Ishikawa (cell line): ENCODE measurements around the gene PTH2.
A peak's percentile ranks its signal among the peaks of the same experiment; 100 is the strongest.

Experiments used
- CEBPB ChIP-seq: IDR thresholded peaks from 2 replicates; pipeline ENCODE4 v1.6.1; 2012
- CREB1 ChIP-seq: IDR thresholded peaks from 2 replicates; pipeline ENCODE4 v1.6.1; 2012; ENCODE audit warnings: low read depth
- EP300 ChIP-seq: IDR thresholded peaks from 2 replicates; pipeline ENCODE4 v1.6.1; 2012; ENCODE audit warnings: borderline replicate concordance
- FOXM1 ChIP-seq: IDR thresholded peaks from 2 replicates; pipeline ENCODE4 v1.6.1; 2012; ENCODE audit warnings: low read depth, borderline replicate concordance
- MAX ChIP-seq: IDR thresholded peaks from 2 replicates; pipeline ENCODE4 v1.6.1; 2012
- NFIC ChIP-seq: IDR thresholded peaks from 2 replicates; pipeline ENCODE4 v1.6.1; 2012
- RAD21 ChIP-seq: IDR thresholded peaks from 2 replicates; pipeline ENCODE4 v1.6.1; 2012; ENCODE audit warnings: low read depth
- REST ChIP-seq: IDR thresholded peaks from 2 replicates; pipeline ENCODE4 v1.6.1; 2012; ENCODE audit warnings: low read depth, mild to moderate bottlenecking
- TAF1 ChIP-seq: IDR thresholded peaks from 2 replicates; pipeline ENCODE4 v1.6.1; 2012; ENCODE audit warnings: low read depth, mild to moderate bottlenecking
- TCF12 ChIP-seq: IDR thresholded peaks from 2 replicates; pipeline ENCODE4 v1.6.1; 2012; ENCODE audit warnings: low read depth
- TEAD4 ChIP-seq: IDR thresholded peaks from 2 replicates; pipeline ENCODE4 v1.6.1; 2012
- USF1 ChIP-seq: IDR thresholded peaks from 2 replicates; pipeline ENCODE4 v1.6.1; 2012
- ZBTB7A ChIP-seq: IDR thresholded peaks from 2 replicates; pipeline ENCODE4 v1.6.1; 2012; ENCODE audit warnings: low read depth

The PTH2 gene

GRCh38 chr19:49418511-49418910 lies 4.7 kb downstream of the PTH2 start:
- no peak for TF ChIP-seq FOXM1
- no peak for TF ChIP-seq USF1
- no peak for TF ChIP-seq REST

- no peak for TF ChIP-seq ZBTB7A
- 0 out of 2 replicates have a peak, but pooled peaks have one; percentile 21 for TF ChIP-seq RAD21
- no peak for TF ChIP-seq TAF1
- no peak for TF ChIP-seq USF1
Measured at GRCh38 chr19:49417088-49417487, 6.2 kb downstream of the PTH2 start.

- no peak for TF ChIP-seq CEBPB
- TF ChIP-seq ZBTB7A = no peak
- no peak for TF ChIP-seq MAX
- no peak for TF ChIP-seq USF1
- TF ChIP-seq TAF1 = no peak
- no peak for TF ChIP-seq TCF12
- no peak for TF ChIP-seq TEAD4
- no peak for TF ChIP-seq CREB1
Measured at GRCh38 chr19:49415810-49416200, 7.4 kb downstream of the PTH2 start.

- no peak for TF ChIP-seq USF1
Measured at GRCh38 chr19:49415102-49415809, 8.0 kb downstream of the PTH2 start.

- TF ChIP-seq ZBTB7A = no peak
- no peak for TF ChIP-seq EP300
- no peak for TF ChIP-seq RAD21
- no peak for TF ChIP-seq MAX
- no peak for TF ChIP-seq TCF12
Measured at GRCh38 chr19:49414256-49414655, 9.0 kb downstream of the PTH2 start.

GRCh38 chr19:49413348-49413747 lies 9.9 kb downstream of the PTH2 start:
- TF ChIP-seq TEAD4 = no peak
- TF ChIP-seq CREB1 = no peak
- no peak for TF ChIP-seq EP300
- TF ChIP-seq TAF1 = no peak
- no peak for TF ChIP-seq USF1

GRCh38 chr19:49411681-49412326 lies 11.4 kb downstream of the PTH2 start:
- TF ChIP-seq REST (no peak), TCF12 (no peak), NFIC (no peak), MAX (no peak), USF1 (no peak), FOXM1 (no peak)
